Sigmoid colon (tissue), 7 donors: ENCODE data around the gene GNAI1. TPM values are rescaled to one million over a fixed set of nuclear protein-coding genes. Genes with fewer than 3 reads are reported as not detected.
A peak's percentile ranks its signal among the peaks of the same experiment; 100 is the strongest.

Source experiments
- DNase-seq: peaks from one replicate; pipeline ENCODE4 v3.0.0-alpha.2; 2019
- H3K27ac ChIP-seq, 4 donors: fragments of 200-600 bp; sonication (generic); one replicate each; pipeline ENCODE4 v1.5.1; 2016 to 2019; ENCODE audit warnings: mild to moderate bottlenecking in 1 of 4
- H3K27me3 ChIP-seq, 3 donors: fragments of 200-600 bp; sonication (generic); one replicate each; pipeline ENCODE4 v1.5.1; 2019; ENCODE audit warnings: mild to moderate bottlenecking in 1 of 3
- H3K36me3 ChIP-seq, 4 donors: fragments of 200-600 bp; sonication (generic); one replicate each; pipeline ENCODE4 v1.5.1; 2016 to 2019
- H3K4me1 ChIP-seq, 4 donors: fragments of 200-600 bp; sonication (generic); one replicate each; pipeline ENCODE4 v1.5.1; 2017 to 2019
- H3K4me3 ChIP-seq, 4 donors: fragments of 200-600 bp; sonication (generic); one replicate each; pipeline ENCODE4 v1.5.1; 2017 to 2019; ENCODE audit warnings: mild to moderate bottlenecking in 2 of 4, moderate library complexity in 1 of 4
- H3K9me3 ChIP-seq, 4 donors: fragments of 200-600 bp in 3 of 4; sonication (generic) in 3 of 4; one replicate each; pipeline versions ENCODE4 v1.5.1 to v1.6.1; 2013 to 2019
- CTCF ChIP-seq, 4 experiments: fragments of 450-650 bp in 3 of 4; fragments of 200-600 bp in 1 of 4; IDR thresholded peaks; one replicate each; pipeline ENCODE4 v1.5.1; 2016 to 2019; ENCODE audit warnings: antibody characterized with exemption in 4 of 4, mild to moderate bottlenecking in 3 of 4, moderate library complexity in 2 of 4
- EP300 ChIP-seq, 4 donors: sonication (generic); formaldehyde crosslinking; IDR thresholded peaks; one replicate each; pipeline ENCODE4 v1.6.1; 2017; ENCODE audit warnings: antibody characterized with exemption in 4 of 4
- POLR2A ChIP-seq, 2 donors: fragments of 450-650 bp; IDR thresholded peaks; one replicate each; pipeline ENCODE4 v1.6.1; 2016; ENCODE audit warnings: antibody characterized with exemption in 2 of 2, mild to moderate bottlenecking in 2 of 2, moderate library complexity in 2 of 2
- POLR2AphosphoS5 ChIP-seq, 4 donors: sonication (generic); formaldehyde crosslinking; IDR thresholded peaks; one replicate each; pipeline ENCODE4 v1.6.1; 2017; ENCODE audit warnings: antibody characterized with exemption in 4 of 4
- WGBS, 2 donors: extraction: QIAGEN DNeasy Blood & Tissue Kit; methylation state at CpG; one replicate each; pipeline ENCODE4 v1.1.7; 2013; 5-methylcytosine and 5-hydroxymethylcytosine counted together
- intact Hi-C: fragments of 100-400 bp; cut with DNase I; formaldehyde crosslinking; loops from one replicate; pipeline ENCODE4 v1.15.1; 2023
- polyA plus RNA-seq, 3 donors: library from polyadenylated mRNA; stranded (reverse); fragments of 200-250 nt; gene quantifications; one replicate each; pipeline ENCODE4 v1.2.3, GENCODE V29; 2013
- total RNA-seq, 4 donors: library from RNA; depleted of rRNA; stranded (reverse); fragments of >200 nt; gene quantifications; one replicate each; pipeline ENCODE4 v1.1.0, GENCODE V29; 2016
- donor health status: healthy with polysubstance abuse.
- donor health status: Bipolar disorder and iron deficiency.
- donor health status: healthy.

GNAI1 gene
- total and polyA plus RNA-seq, 7 donors: 8.8 to 98.9 (median 50.9) TPM

- Histone ChIP-seq H3K4me1 (no peaks in the 10 kb centered on the region), H3K27ac (peak overlapping the region in 1 of 4 donors; percentile 6), H3K9me3 (no peaks in the 10 kb centered on the region), H3K36me3 (no peaks in the 10 kb centered on the region), H3K27me3 (no peaks in the 10 kb centered on the region), H3K4me3 (no peak overlapping the region)
- WGBS, 2 donors: 65 to 66% methylated on average over 4 of the region's 4 CpGs
- intact Hi-C loops: no loop called here
- no peak for DNase-seq
- no peak for TF ChIP-seq EP300 (IDR thresholded peaks at IDR 0.05)
- TF ChIP-seq POLR2A (IDR thresholded peaks at IDR 0.05): no peak
- TF ChIP-seq POLR2AphosphoS5 (IDR thresholded peaks at IDR 0.05): no peak
- TF ChIP-seq CTCF (IDR thresholded peaks at IDR 0.05): no peak
Observed at GRCh38 chr7:80244206-80244916, 109.7 kb downstream of the GNAI1 start.

- intact Hi-C loops: no loop called here
- no peak for TF ChIP-seq CTCF (IDR thresholded peaks at IDR 0.05)
- TF ChIP-seq EP300 (IDR thresholded peaks at IDR 0.05): no peak
- no peak for TF ChIP-seq POLR2AphosphoS5 (IDR thresholded peaks at IDR 0.05)
- TF ChIP-seq POLR2A (IDR thresholded peaks at IDR 0.05): no peak
- Histone ChIP-seq H3K4me3 (no peak overlapping the region), H3K27ac (no peak overlapping the region), H3K27me3 (no peaks in the 10 kb centered on the region), H3K9me3 (no peaks in the 10 kb centered on the region), H3K36me3 (no peaks in the 10 kb centered on the region), H3K4me1 (no peaks in the 10 kb centered on the region)
- 83% methylated on average over 3 of the region's 3 CpGs for WGBS, 2 donors
- no peak for DNase-seq
Observed at GRCh38 chr7:80247144-80247543, 112.5 kb downstream of the GNAI1 start.

GRCh38 chr7:80247891-80248290 is 113.3 kb downstream of the GNAI1 start:
- DNase-seq: no peak
- intact Hi-C loops: no loop called here
- H3K9me3 ChIP-seq: no peaks in the 10 kb centered on the region
- H3K4me3 ChIP-seq: no peak overlapping the region
- no peaks in the 10 kb centered on the region for H3K27me3 ChIP-seq
- H3K27ac ChIP-seq: no peak overlapping the region
- TF ChIP-seq POLR2AphosphoS5 (IDR thresholded peaks at IDR 0.05) (no peak), CTCF (IDR thresholded peaks at IDR 0.05) (no peak), POLR2A (IDR thresholded peaks at IDR 0.05) (no peak), EP300 (IDR thresholded peaks at IDR 0.05) (no peak)
- H3K36me3 ChIP-seq: no peaks in the 10 kb centered on the region
- WGBS, 2 donors: 94 to 96% methylated on average over 4 of the region's 4 CpGs
- no peaks in the 10 kb centered on the region for H3K4me1 ChIP-seq

- intact Hi-C loops: no loop called here
- no peaks in the 10 kb centered on the region for H3K4me1 ChIP-seq
- no peaks in the 10 kb centered on the region for H3K36me3 ChIP-seq
- H3K27me3 ChIP-seq: no peaks in the 10 kb centered on the region
- H3K4me3 ChIP-seq: no peak overlapping the region
- no peak for DNase-seq
- no peaks in the 10 kb centered on the region for H3K9me3 ChIP-seq
- no peak overlapping the region for H3K27ac ChIP-seq
- no peak for TF ChIP-seq POLR2AphosphoS5 (IDR thresholded peaks at IDR 0.05)
- TF ChIP-seq EP300 (IDR thresholded peaks at IDR 0.05): no peak
- TF ChIP-seq CTCF (IDR thresholded peaks at IDR 0.05): no peak
- no peak for TF ChIP-seq POLR2A (IDR thresholded peaks at IDR 0.05)
Observed at GRCh38 chr7:80249184-80249583, 114.6 kb downstream of the GNAI1 start.
